HUES6 (cell line): ENCODE data around the gene DNALI1.
"Not testable (repeated sequence)": the region's sequence is repeated elsewhere in the genome, so short reads cannot be mapped to it uniquely, and the experiment has no call there.

ENCODE experiments used
- H3K27ac ChIP-seq: 2 replicates; pipeline ENCODE4 v1.7.0; 2013; ENCODE audit warnings: low read depth, mild to moderate bottlenecking, low read length, inconsistent platforms
- H3K27me3 ChIP-seq: 2 replicates; pipeline ENCODE4 v1.6.1; 2013; ENCODE audit warnings: low read length; ENCODE audit not compliant: control insufficient read depth, insufficient read depth
- H3K36me3 ChIP-seq: 2 replicates; pipeline ENCODE4 v1.6.1; 2013; ENCODE audit warnings: low read length; ENCODE audit not compliant: control insufficient read depth, insufficient read depth
- H3K4me1 ChIP-seq: 2 replicates; pipeline ENCODE4 v1.6.1; 2013; ENCODE audit warnings: low read length; ENCODE audit not compliant: control insufficient read depth, insufficient read depth
- H3K4me3 ChIP-seq: 2 replicates; pipeline ENCODE4 v1.5.1; 2013; ENCODE audit warnings: low read depth, low read length
- H3K9ac ChIP-seq: one replicate; pipeline ENCODE4 v1.6.1; 2013; ENCODE audit warnings: mild to moderate bottlenecking, low read length
- H3K9me3 ChIP-seq: 2 replicates; pipeline ENCODE4 v1.6.1; 2013; ENCODE audit warnings: low read depth, low read length; ENCODE audit not compliant: control insufficient read depth, insufficient read depth

DNALI1 gene

DNA sequence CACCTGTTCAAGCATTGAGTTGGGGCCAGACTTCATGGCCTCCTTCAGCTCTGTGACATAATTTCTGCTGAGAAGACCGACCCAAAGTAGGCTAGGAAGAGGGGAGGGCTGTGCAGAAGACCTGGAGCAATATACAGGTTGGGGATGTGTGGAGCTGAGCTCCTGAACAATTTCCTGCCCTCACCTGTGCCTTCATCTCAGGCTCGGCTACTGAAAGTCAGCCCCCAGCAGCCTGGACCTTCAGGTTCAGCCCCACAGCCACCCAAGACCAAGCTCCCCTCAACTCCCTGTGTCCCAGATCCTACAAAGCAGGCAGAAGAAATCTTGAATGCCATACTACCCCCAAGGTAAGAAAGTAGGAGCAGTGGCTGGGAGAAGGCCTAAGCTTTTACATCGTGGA, 662 bp downstream of the DNALI1 start:
- no peak overlapping the region for H3K27ac ChIP-seq
- H3K27me3 ChIP-seq: no peaks in the 10 kb centered on the region
- no peak overlapping the region for H3K9ac ChIP-seq
- H3K4me1 ChIP-seq: peaks cover 15% of the 10 kb centered on the region
- peaks cover 4% of the 10 kb centered on the region; the same call in 1 of the 2 replicates for H3K9me3 ChIP-seq
- peaks cover 13% of the 10 kb centered on the region for H3K36me3 ChIP-seq
- H3K4me3 ChIP-seq: peak overlapping the region; percentile 45; the same call in 1 of the 2 replicates

DNA sequence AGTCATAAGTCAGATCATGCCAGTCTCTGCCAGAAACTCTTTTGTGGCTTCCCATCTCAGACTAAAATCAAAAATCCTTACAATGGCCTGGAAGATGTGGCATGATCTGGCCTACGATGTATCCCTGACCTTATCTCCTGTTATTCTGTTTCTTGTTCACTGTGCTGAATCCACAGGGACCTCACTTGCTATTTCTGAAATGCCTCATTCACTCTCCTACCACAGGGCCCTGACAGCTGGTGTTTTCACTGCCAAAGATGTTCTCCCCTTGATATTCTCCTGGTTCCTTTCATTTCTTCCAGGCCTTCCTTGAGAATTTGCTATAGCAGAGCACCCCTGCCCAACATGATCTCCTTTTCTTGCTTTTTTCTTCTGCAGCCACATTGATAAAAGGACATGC, 1.7 kb downstream of the DNALI1 start:
- no peak overlapping the region for H3K27ac ChIP-seq
- H3K4me1 ChIP-seq: peaks cover 8% of the 10 kb centered on the region
- H3K9ac ChIP-seq: no peak overlapping the region

DNA sequence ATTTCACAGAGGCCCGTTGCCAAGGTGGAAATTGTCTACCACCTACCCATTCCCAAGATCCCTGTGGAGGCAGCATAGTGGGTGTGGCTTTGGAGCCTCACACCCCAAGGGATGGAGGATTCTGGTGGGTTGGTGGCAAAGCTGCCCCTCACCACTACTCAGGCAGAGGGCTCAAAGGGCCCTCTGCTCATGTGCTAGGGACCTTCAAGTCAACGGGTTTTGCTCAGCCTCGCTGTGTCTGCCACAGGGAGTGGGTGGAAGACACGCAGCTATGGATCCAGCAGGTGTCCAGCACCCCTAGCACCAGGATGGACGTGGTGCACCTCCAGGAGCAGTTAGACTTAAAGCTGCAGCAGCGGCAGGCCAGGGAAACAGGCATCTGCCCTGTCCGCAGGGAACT, 2.3 kb downstream of the DNALI1 start:
- Histone ChIP-seq H3K36me3 (peaks cover 12% of the 10 kb centered on the region), H3K27ac (no peak overlapping the region), H3K4me3 (no peak overlapping the region), H3K27me3 (no peaks in the 10 kb centered on the region), H3K9ac (no peak overlapping the region), H3K4me1 (peaks cover 8% of the 10 kb centered on the region), H3K9me3 (peaks cover 4% of the 10 kb centered on the region; the same call in 1 of the 2 replicates)

More for the DNA sequence above, 1.7 kb downstream of the DNALI1 start:
- H3K36me3 ChIP-seq: peaks cover 15% of the 10 kb centered on the region
- H3K27me3 ChIP-seq: no peaks in the 10 kb centered on the region
- peaks cover 4% of the 10 kb centered on the region; the same call in 1 of the 2 replicates for H3K9me3 ChIP-seq
- H3K4me3 ChIP-seq: no peak overlapping the region

DNA sequence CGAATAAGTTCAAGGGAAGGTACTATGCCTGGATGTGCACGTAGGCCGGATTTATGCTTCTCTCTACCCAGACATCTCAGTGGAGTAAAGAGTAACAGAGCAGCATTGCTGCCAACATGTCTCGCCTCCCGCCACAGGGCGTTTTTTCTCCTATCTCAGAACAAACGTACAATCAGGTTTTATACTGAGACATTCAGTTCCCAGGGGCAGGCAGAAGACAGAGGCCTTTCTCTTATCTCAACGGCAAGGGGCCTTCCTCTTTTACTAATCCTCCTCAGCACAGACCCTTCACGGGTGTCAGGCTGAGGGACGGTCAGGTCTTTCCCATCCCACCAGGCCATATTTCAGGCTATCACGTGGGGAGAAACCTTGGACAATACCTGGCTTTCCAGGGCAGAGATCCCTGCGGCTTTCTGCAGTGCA, 3.2 kb downstream of the DNALI1 start:
- H3K9me3 ChIP-seq, H3K27ac ChIP-seq, H3K9ac ChIP-seq, H3K4me1 ChIP-seq, H3K27me3 ChIP-seq, H3K4me3 ChIP-seq: not testable (repeated sequence)
- peaks cover 18% of the 10 kb centered on the region for H3K36me3 ChIP-seq

DNA sequence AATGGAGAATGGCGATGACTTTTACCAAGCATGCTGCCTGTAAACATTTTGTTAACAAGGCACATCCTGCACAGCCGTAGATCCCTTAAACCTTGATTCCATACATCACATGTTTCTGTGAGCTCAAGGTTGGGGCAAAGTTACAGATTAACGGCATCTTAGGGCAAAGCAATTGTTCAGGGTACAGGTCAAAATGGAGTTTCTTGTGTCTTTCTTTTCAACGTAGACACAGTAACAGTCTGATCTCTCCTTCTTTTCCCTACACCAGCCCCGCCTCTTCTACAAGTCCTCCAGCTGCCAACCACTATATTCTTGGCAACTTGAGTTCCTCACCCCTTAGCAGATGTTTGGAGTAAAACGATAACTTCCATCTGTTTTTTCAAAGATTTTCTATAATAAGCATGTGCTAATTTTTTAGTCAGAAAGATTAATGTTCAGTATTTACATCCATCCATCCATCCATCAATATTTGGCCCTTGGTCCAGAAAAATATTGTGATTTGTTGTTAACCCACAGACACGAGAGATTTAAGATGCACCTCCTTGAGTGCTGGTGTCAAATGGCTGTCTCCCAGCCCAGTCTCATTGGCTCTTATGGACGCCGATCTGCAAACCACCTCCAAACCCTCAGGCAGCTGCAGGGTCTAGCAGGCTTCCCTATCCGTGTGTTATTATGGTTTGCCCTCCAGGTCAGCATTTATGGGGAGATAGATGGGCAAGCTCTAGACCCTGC, 3.8 kb downstream of the DNALI1 start:
- no peak overlapping the region for H3K27ac ChIP-seq
- H3K4me3 ChIP-seq: no peak overlapping the region
- peaks cover 8% of the 10 kb centered on the region for H3K4me1 ChIP-seq
- no peak overlapping the region for H3K9ac ChIP-seq
- no peaks in the 10 kb centered on the region for H3K27me3 ChIP-seq
- H3K9me3 ChIP-seq: no peaks in the 10 kb centered on the region
- peaks cover 23% of the 10 kb centered on the region for H3K36me3 ChIP-seq

DNA sequence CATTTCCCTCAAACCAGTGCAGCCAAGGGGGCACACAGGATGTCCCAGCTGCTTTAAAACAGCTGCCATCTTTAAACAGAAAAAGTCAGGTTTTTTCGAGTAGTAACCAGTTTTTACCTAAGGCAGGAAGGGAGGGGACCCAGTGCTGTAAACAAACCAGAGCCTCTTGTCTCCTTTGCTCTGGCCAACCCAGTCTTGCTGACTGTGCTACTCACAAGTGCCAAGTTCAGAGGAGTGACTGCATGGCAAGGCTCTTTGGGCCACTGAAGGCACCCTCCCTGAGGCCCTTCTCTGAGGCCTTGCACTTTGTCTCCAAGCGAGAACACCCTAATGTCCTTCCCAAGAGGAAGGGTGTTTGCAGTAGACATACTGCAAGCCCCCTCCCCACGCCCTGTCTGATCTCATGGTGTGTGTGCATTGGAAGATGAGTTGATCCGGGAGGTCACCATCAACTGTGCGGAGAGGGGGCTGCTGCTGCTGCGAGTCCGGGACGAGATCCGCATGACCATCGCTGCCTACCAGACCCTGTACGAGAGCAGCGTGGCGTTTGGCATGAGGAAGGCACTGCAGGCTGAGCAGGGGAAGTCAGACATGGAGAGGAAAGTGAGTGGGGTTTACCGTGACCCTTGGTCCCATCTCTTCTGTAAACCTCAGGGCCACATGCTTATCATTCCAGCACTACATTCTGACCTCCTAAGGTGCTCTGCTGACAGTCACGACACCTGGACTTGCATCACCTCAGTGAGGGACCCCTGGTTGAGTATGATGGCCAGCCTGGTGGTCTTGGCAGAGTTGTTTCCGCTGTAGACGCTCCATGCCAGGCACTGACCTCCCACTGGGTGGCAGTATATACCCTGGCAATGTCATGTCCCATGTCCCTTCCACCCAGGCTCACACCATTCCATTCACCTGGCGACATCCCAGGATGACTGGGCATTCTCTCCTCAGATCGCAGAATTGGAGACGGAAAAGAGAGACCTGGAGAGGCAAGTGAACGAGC, 4.7 kb downstream of the DNALI1 start:
- no peak overlapping the region for H3K27ac ChIP-seq
- H3K9me3 ChIP-seq: no peaks in the 10 kb centered on the region
- H3K4me1 ChIP-seq: peaks cover 7% of the 10 kb centered on the region
- no peak overlapping the region for H3K9ac ChIP-seq
- no peaks in the 10 kb centered on the region for H3K27me3 ChIP-seq
- H3K36me3 ChIP-seq: peaks cover 32% of the 10 kb centered on the region
- no peak overlapping the region for H3K4me3 ChIP-seq

DNA sequence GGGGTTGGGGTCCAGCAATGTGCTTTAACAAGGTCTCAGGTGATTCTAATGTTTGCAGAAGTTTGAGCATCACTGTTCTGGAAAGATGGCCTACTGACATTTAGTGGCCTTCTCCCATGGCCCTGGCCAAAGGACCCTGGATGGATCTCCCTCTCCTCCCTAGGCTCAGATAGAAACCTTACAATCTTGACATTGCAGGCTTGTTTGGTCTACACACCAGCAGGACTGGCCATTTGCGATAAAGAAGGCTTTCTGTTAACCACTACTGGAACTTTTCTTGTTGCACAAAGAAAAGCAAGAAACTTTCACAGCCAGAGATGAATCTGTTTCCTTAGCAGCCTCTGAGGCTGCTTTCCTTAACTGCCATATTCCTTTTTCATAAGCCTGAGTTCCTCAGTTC, 6.2 kb downstream of the DNALI1 start:
- no peak overlapping the region for H3K9ac ChIP-seq
- no peaks in the 10 kb centered on the region; the same call in 1 of the 2 replicates for H3K4me1 ChIP-seq
- no peaks in the 10 kb centered on the region for H3K9me3 ChIP-seq
- no peak overlapping the region for H3K27ac ChIP-seq
- no peak overlapping the region for H3K4me3 ChIP-seq
- H3K36me3 ChIP-seq: peaks cover 48% of the 10 kb centered on the region
- no peaks in the 10 kb centered on the region for H3K27me3 ChIP-seq

DNA sequence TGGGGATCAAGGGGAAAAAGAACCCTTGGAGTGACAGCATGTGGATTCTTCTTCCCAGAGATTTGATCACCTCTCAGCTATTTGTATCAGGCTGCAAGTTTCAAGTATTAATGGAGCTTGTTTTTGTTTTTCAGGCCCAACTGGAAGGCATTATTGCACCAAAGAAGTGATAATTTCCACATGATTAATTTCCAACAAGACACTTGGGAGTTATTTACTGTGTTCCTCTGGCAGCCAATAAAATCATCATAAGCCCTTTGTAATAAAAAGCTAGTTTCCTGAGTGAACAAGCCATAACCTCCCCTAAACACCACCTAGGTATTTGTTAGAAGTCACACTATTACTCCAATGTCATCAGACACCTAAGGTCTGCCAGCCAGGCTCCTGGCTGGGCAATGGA, 8.2 kb downstream of the DNALI1 start:
- Histone ChIP-seq H3K9ac (no peak overlapping the region), H3K4me3 (no peak overlapping the region), H3K27ac (no peak overlapping the region), H3K4me1 (no peaks in the 10 kb centered on the region), H3K27me3 (no peaks in the 10 kb centered on the region), H3K36me3 (peaks cover 67% of the 10 kb centered on the region), H3K9me3 (no peaks in the 10 kb centered on the region)

DNA sequence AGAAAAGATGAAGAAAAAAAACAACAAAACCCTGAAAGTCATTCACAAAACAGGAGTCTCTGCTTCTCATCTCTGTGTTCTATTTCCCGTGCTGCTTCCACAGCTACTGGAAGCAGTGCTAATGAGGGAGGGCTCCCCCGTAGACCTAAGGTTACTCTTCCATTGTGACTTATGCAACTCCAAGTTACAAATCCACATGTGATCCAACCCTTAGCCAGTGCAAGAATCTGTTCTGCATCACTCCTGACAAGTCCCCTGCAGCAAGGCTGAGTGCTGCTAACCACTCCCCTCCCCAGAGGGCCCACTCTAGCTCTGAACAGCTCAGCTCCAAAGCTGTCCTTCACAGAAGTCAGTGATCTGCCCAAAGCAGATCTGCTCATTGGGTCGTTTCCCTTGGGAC, 10.3 kb downstream of the DNALI1 start:
- Histone ChIP-seq H3K27me3 (no peaks in the 10 kb centered on the region), H3K36me3 (peaks cover 81% of the 10 kb centered on the region), H3K4me1 (no peaks in the 10 kb centered on the region), H3K9me3 (no peaks in the 10 kb centered on the region), H3K9ac (no peak overlapping the region), H3K4me3 (no peak overlapping the region), H3K27ac (no peak overlapping the region)

DNA sequence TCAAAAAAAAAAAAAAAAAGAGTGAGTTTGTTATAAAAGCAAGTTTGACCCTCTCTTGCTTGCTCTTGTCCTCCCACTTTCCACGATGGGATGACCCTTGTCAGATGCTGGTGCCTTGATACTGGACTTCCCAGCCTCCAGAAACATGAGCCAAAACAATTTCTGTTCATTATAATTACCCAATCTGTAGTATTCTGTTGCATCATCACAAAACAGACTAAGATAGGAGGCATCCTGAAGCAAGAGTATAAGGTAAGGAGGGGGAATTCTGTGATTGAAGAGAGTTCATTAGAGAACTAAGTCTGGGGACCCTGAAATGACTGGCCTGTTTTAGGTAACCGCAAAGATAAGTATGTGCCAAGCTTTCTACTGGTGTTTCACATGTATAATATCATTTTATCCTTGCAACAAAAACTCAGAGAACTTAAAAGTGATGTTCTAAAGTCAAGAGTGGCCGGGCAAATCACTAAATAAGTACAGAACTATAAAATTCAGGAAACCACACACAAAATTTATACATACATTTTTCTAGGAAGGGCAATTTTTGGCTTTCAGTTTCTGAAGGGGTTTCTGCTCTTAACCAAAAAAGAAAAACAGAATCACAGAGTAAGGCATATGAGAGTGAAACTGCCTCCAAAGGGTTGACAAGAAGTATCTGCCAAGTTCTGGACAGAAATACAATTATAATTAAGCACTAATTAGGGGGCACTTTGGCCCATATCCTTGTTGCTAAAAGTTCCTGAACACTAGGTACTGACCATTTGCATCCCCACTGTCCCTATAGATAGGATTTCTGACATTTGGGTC, 14.0 kb downstream of the DNALI1 start:
- no peaks in the 10 kb centered on the region for H3K27me3 ChIP-seq
- H3K36me3 ChIP-seq: peaks cover 96% of the 10 kb centered on the region
- H3K9me3 ChIP-seq: no peaks in the 10 kb centered on the region
- H3K27ac ChIP-seq: no peak overlapping the region
- no peaks in the 10 kb centered on the region for H3K4me1 ChIP-seq
- H3K4me3 ChIP-seq: no peak overlapping the region
- H3K9ac ChIP-seq: no peak overlapping the region
